Mucosa of descending colon (tissue), 3 donors: ENCODE data around the gene LRRFIP1. TPM values are rescaled to one million over a fixed set of nuclear protein-coding genes. Genes with fewer than 3 reads are reported as not detected.
"Not testable (repeated sequence)": the region's sequence is repeated elsewhere in the genome, so short reads cannot be mapped to it uniquely, and the experiment has no call there.

Experiments used
- ATAC-seq: fragments of 200-7000 bp; cut with Tn5 transposase; one replicate; pipeline ENCODE4 v1.9.1; 2020; ENCODE audit warnings: mild to moderate bottlenecking, moderate library complexity
- DNase-seq, 3 donors: peaks; one replicate each; pipeline ENCODE4 v3.0.0-alpha.2; 2020
- H3K36me3 ChIP-seq: fragments of 200-600 bp; one replicate; pipeline ENCODE4 v1.8.0; 2021; ENCODE audit warnings: low read depth, mild to moderate bottlenecking
- H3K4me1 ChIP-seq: fragments of 200-600 bp; one replicate; pipeline ENCODE4 v1.8.0; 2021; ENCODE audit warnings: low read depth, mild to moderate bottlenecking
- H3K4me3 ChIP-seq: fragments of 200-600 bp; one replicate; pipeline ENCODE4 v1.8.0; 2021; ENCODE audit warnings: mild to moderate bottlenecking
- H3K9me3 ChIP-seq: fragments of 200-600 bp; one replicate; pipeline ENCODE4 v1.8.0; 2021; ENCODE audit warnings: mild to moderate bottlenecking
- CTCF ChIP-seq: fragments of 200-600 bp; IDR thresholded peaks from one replicate; pipeline ENCODE4 v1.8.0; 2022; ENCODE audit warnings: antibody characterized with exemption, mild to moderate bottlenecking
- intact Hi-C, 2 donors: fragments of 100-400 bp; cut with DNase I in 1 of 2; cut with micrococcal nuclease in 1 of 2; formaldehyde crosslinking; loops; one replicate each; pipeline versions ENCODE4 v1.11.0 to v1.11.1; 2022; cut with DNase I, micrococcal nuclease
- total RNA-seq, 3 donors: library from RNA; stranded (reverse); fragmentation: NEBNext Ultra II Directional in 2 of 3; extraction: Animal tissue kit (Norgen Biotek cat#: 25700) in 2 of 3; gene quantifications; one replicate each; pipeline versions ENCODE4 v1.2.1 to v1.2.4, GENCODE V29; 2021 to 2023
- donor health status: DM: no; HTN: no; CAD: no; lungs with moderate emphysema.
- donor health status: DM: no; HTN: no; CAD: no.
- donor health status: DM: no; HTN: yes; CAD: no.

Gene LRRFIP1
- total RNA-seq, 3 donors from 2014 or later: 114 to 157 (median 120) TPM

GRCh38 chr2:237663517-237664110 lies 36.2 kb downstream of the LRRFIP1 start:
- H3K36me3 ChIP-seq: no peaks in the 10 kb centered on the region
- no peak for TF ChIP-seq CTCF
- DNase-seq: no peak
- ATAC-seq: no peak
- no peaks in the 10 kb centered on the region for H3K9me3 ChIP-seq
- peaks cover 27% of the 10 kb centered on the region for H3K4me1 ChIP-seq
- H3K4me3 ChIP-seq: no peak overlapping the region
- intact Hi-C loops: loop anchor here in 1 of 2 donors (5.0 kb wide), 1 partner anchor 84 kb away; no protein-coding TSS in a partner anchor

- ATAC-seq (no peak), DNase-seq (no peak)
- Histone ChIP-seq H3K4me3 (no peak overlapping the region), H3K4me1 (peaks cover 30% of the 10 kb centered on the region), H3K36me3 (no peaks in the 10 kb centered on the region), H3K9me3 (no peaks in the 10 kb centered on the region)
- intact Hi-C loops: loop anchor here in 1 of 2 donors (5.0 kb wide), 1 partner anchor 83 kb away; no protein-coding TSS in a partner anchor
- no peak for TF ChIP-seq CTCF
Observed at GRCh38 chr2:237664151-237664550, 36.8 kb downstream of the LRRFIP1 start.

- H3K9me3 ChIP-seq: no peaks in the 10 kb centered on the region
- no peak for TF ChIP-seq CTCF
- ATAC-seq (no peak), DNase-seq (no peak)
- no peaks in the 10 kb centered on the region for H3K36me3 ChIP-seq
- intact Hi-C loops: no loop called here
- no peak overlapping the region for H3K4me3 ChIP-seq
- peaks cover 43% of the 10 kb centered on the region for H3K4me1 ChIP-seq
Observed at GRCh38 chr2:237665713-237666143, 38.3 kb downstream of the LRRFIP1 start.

GRCh38 chr2:237666606-237667005 lies 39.2 kb downstream of the LRRFIP1 start:
- Histone ChIP-seq H3K36me3 (no peaks in the 10 kb centered on the region), H3K4me1 (peaks cover 36% of the 10 kb centered on the region), H3K9me3 (no peaks in the 10 kb centered on the region), H3K4me3 (no peak overlapping the region)
- ATAC-seq (no peak), DNase-seq (no peak)
- intact Hi-C loops: no loop called here
- TF ChIP-seq CTCF: no peak

- intact Hi-C loops, DNase-seq, H3K9me3 ChIP-seq, ATAC-seq, H3K4me3 ChIP-seq, H3K36me3 ChIP-seq: not testable (repeated sequence)
- H3K4me1 ChIP-seq: peaks cover 33% of the 10 kb centered on the region
Observed at GRCh38 chr2:237667050-237667576, 39.7 kb downstream of the LRRFIP1 start.

GRCh38 chr2:237667893-237668292 lies 40.5 kb downstream of the LRRFIP1 start:
- no peaks in the 10 kb centered on the region for H3K36me3 ChIP-seq
- H3K9me3 ChIP-seq: no peaks in the 10 kb centered on the region
- DNase-seq (no peak), ATAC-seq (no peak)
- H3K4me3 ChIP-seq: no peak overlapping the region
- peaks cover 26% of the 10 kb centered on the region for H3K4me1 ChIP-seq
- TF ChIP-seq CTCF: no peak
- intact Hi-C loops: no loop called here
